Lung (tissue), 12 donors: ENCODE measurements around the gene USP47. TPM values are rescaled to one million over a fixed set of nuclear protein-coding genes. Genes with fewer than 3 reads are reported as not detected.

Source experiments
- ATAC-seq: fragments of 200-7000 bp; cut with Tn5 transposase; one replicate; pipeline ENCODE4 v1.9.1; 2020; ENCODE audit warnings: moderate number of reproducible peaks; ENCODE audit not compliant: insufficient read depth, low FRiP score
- DNase-seq, 3 donors: peaks; one replicate each; pipeline ENCODE4 v3.0.0-alpha.2; 2013 to 2017
- H3K27ac ChIP-seq, 2 donors: one replicate each; pipeline ENCODE4 v1.5.1; 2013; ENCODE audit warnings: mild to moderate bottlenecking in 2 of 2, moderate library complexity in 2 of 2, control low read depth in 1 of 2, inconsistent platforms in 1 of 2, low read depth in 1 of 2, low read length in 1 of 2
- H3K27me3 ChIP-seq, 3 donors: one replicate each; pipeline ENCODE4 v1.5.1; 2013; ENCODE audit warnings: low read length in 2 of 3; ENCODE audit not compliant: control insufficient read depth in 3 of 3, insufficient read depth in 3 of 3
- H3K36me3 ChIP-seq, 4 donors: one replicate each; pipeline ENCODE4 v1.5.1; 2013; ENCODE audit warnings: low read length in 4 of 4, mild to moderate bottlenecking in 1 of 4, moderate library complexity in 1 of 4; ENCODE audit not compliant: control insufficient read depth in 4 of 4, insufficient read depth in 4 of 4
- H3K4me1 ChIP-seq, 5 donors: one replicate each; pipeline ENCODE4 v1.5.1; 2013; ENCODE audit warnings: low read length in 5 of 5, mild to moderate bottlenecking in 2 of 5, moderate library complexity in 1 of 5; ENCODE audit not compliant: control insufficient read depth in 5 of 5, insufficient read depth in 5 of 5
- H3K4me3 ChIP-seq: one replicate; pipeline ENCODE4 v1.5.1; 2013; ENCODE audit warnings: mild to moderate bottlenecking, control low read depth, moderate library complexity
- H3K9ac ChIP-seq, 2 donors: one replicate each; pipeline ENCODE4 v1.5.1; 2013; ENCODE audit warnings: low read length in 2 of 2, control low read depth in 1 of 2; ENCODE audit not compliant: insufficient read depth in 1 of 2
- H3K9me3 ChIP-seq, 4 donors: one replicate each; pipeline ENCODE4 v1.5.1; 2013; ENCODE audit warnings: low read length in 3 of 4, mild to moderate bottlenecking in 1 of 4, moderate library complexity in 1 of 4; ENCODE audit not compliant: control insufficient read depth in 4 of 4, insufficient read depth in 3 of 4
- CTCF ChIP-seq: IDR thresholded peaks from 2 replicates; pipeline ENCODE4 v1.5.1; 2012; ENCODE audit warnings: mild to moderate bottlenecking; ENCODE audit errors: control extremely low read depth, extremely low read depth
- WGBS, 2 donors: extraction: QIAGEN DNeasy Blood & Tissue Kit; methylation state at CpG; one replicate each; pipeline ENCODE4 v1.1.7; 2013; 5-methylcytosine and 5-hydroxymethylcytosine counted together
- polyA plus RNA-seq, 2 donors: library from polyadenylated mRNA; stranded (reverse); fragments of 200-250 nt; gene quantifications; one replicate each; pipeline ENCODE4 v1.2.1, GENCODE V29; 2013
- total RNA-seq, 2 donors: library from RNA; depleted of rRNA in 1 of 2; stranded (reverse); fragments of >200 nt in 1 of 2; gene quantifications; one replicate each; pipeline ENCODE4 v1.2.1, GENCODE V29; 2014 to 2021
- donor health status: control.
- donor health status: control.
- donor health status: Bipolar disorder and iron deficiency.
- donor health status: healthy.
- donor health status: DM: yes; HTN: yes; CAD: no.

The USP47 gene
- total and polyA plus RNA-seq, 4 donors, result 20.4 to 183 (median 31.9) TPM

- peak overlapping the region; percentile 62 to 88 for H3K27ac ChIP-seq
- H3K9me3 ChIP-seq, result peaks cover 0 to 2% (median 0%) of the 10 kb centered on the region in 4 donors
- DNase-seq, result peak; percentile 83 to 87 (median 84)
- peak; percentile 36 for ATAC-seq
- WGBS, 2 donors, result 41 to 57% methylated on average over 10 of the region's 10 CpGs
- H3K4me3 ChIP-seq, result no peak overlapping the region
- H3K27me3 ChIP-seq, result no peaks in the 10 kb centered on the region
- H3K9ac ChIP-seq, result no peak overlapping the region
- H3K4me1 ChIP-seq, result peaks cover 45 to 70% (median 57%) of the 10 kb centered on the region in 5 donors
- no peak for TF ChIP-seq CTCF
- peaks cover 0 to 8% (median 3%) of the 10 kb centered on the region in 4 donors for H3K36me3 ChIP-seq
These were observed 135.6 kb downstream of the USP47 start for GRCh38 chr11:11977206-11977938.

GRCh38 chr11:11978098-11978637, 136.4 kb downstream of the USP47 start:
- no peak for ATAC-seq
- Histone ChIP-seq H3K9me3 (peaks cover 0 to 2% (median 0%) of the 10 kb centered on the region in 4 donors), H3K4me3 (no peak overlapping the region), H3K36me3 (peaks cover 0 to 13% (median 5%) of the 10 kb centered on the region in 4 donors), H3K4me1 (peaks cover 42 to 62% (median 50%) of the 10 kb centered on the region in 5 donors), H3K9ac (peak overlapping the region in 1 of 2 donors; percentile 30), H3K27ac (peak overlapping the region in 1 of 2 donors; percentile 71), H3K27me3 (no peaks in the 10 kb centered on the region)
- 83 to 91% methylated on average over 4 of the region's 4 CpGs for WGBS, 2 donors
- no peak for TF ChIP-seq CTCF
- no peak for DNase-seq

GRCh38 chr11:11978792-11979487, 137.2 kb downstream of the USP47 start:
- Histone ChIP-seq H3K27ac (peak overlapping the region; percentile 71 to 80), H3K9me3 (peaks cover 0 to 2% (median 0%) of the 10 kb centered on the region in 4 donors), H3K36me3 (peaks cover 0 to 19% (median 7%) of the 10 kb centered on the region in 4 donors), H3K4me1 (peaks cover 34 to 55% (median 47%) of the 10 kb centered on the region in 5 donors), H3K4me3 (no peak overlapping the region), H3K9ac (peak overlapping the region in 1 of 2 donors; percentile 39), H3K27me3 (no peaks in the 10 kb centered on the region)
- WGBS, 2 donors, result 55 to 67% methylated on average over 13 of the region's 13 CpGs
- ATAC-seq (no peak), DNase-seq (peak; percentile 86 to 93 (median 88))
- no peak for TF ChIP-seq CTCF
